GM18907 (cell line): ENCODE results near the gene NGDN.

ENCODE experiments used
- ATAC-seq: cut with Tn5 transposase; IDR thresholded peaks from one replicate; pipeline ENCODE4 v1.9.1; 2021; ENCODE audit warnings: mild to moderate bottlenecking, moderate library complexity; ENCODE audit not compliant: unreplicated experiment

The NGDN gene

GRCh38 chr14:23520899-23521533 is 51.5 kb downstream of the NGDN start:
- ATAC-seq, result no peak

GRCh38 chr14:23521785-23522640 is 52.5 kb downstream of the NGDN start:
- ATAC-seq, result no peak

- ATAC-seq, result no peak
Observed at GRCh38 chr14:23522643-23523198, 53.2 kb downstream of the NGDN start.

GRCh38 chr14:23523229-23524016 is 53.9 kb downstream of the NGDN start:
- ATAC-seq, result no peak

- no peak for ATAC-seq
Observed at GRCh38 chr14:23524954-23525353, 55.5 kb downstream of the NGDN start.

- no peak for ATAC-seq
Observed at GRCh38 chr14:23525611-23526010, 56.1 kb downstream of the NGDN start.
